ENCODE results near the gene AXIN1. TPM values are rescaled to one million over a fixed set of nuclear protein-coding genes. Genes with fewer than 3 reads are reported as not detected.

Gene AXIN1
- total and polyA plus RNA-seq, 9 donors = 3.7 to 27.2 (median 23.0) TPM

- no peaks in the 10 kb centered on the region for H3K36me3 ChIP-seq
- no peak overlapping the region for H3K4me3 ChIP-seq
- 89 to 91% (median 91%) methylated on average over 6 of the region's 6 CpGs for WGBS, 3 donors
- H3K9me3 ChIP-seq = no peaks in the 10 kb centered on the region
- no peaks in the 10 kb centered on the region for H3K27me3 ChIP-seq
- H3K4me1 ChIP-seq (ENCODE audit: insufficient read depth) = peaks cover 3% of the 10 kb centered on the region
- no peak for DNase-seq
- no peak for TF ChIP-seq CTCF (IDR thresholded peaks at IDR 0.05)
- no peak for TF ChIP-seq EP300 (IDR thresholded peaks at IDR 0.05)
- no peak for TF ChIP-seq POLR2A (IDR thresholded peaks at IDR 0.05)
- intact Hi-C loops (cut with DNase I) = no loop called here
- H3K27ac ChIP-seq = no peak overlapping the region
These were observed 51.3 kb downstream of the AXIN1 start for GRCh38 chr16:301235-301634.

GRCh38 chr16:297832-298231 lies 54.7 kb downstream of the AXIN1 start:
- Histone ChIP-seq H3K36me3 (no peaks in the 10 kb centered on the region), H3K9me3 (no peaks in the 10 kb centered on the region), H3K4me3 (no peak overlapping the region), H3K27ac (no peak overlapping the region), H3K27me3 (no peaks in the 10 kb centered on the region), H3K4me1 (ENCODE audit: insufficient read depth) (no peaks in the 10 kb centered on the region)
- WGBS, 3 donors = 90% methylated on average over 30 to 32 of the region's 32 CpGs
- intact Hi-C loops (cut with DNase I) = no loop called here
- no peak for DNase-seq
- TF ChIP-seq EP300 (IDR thresholded peaks at IDR 0.05) = no peak
- TF ChIP-seq CTCF (IDR thresholded peaks at IDR 0.05) = no peak
- TF ChIP-seq POLR2A (IDR thresholded peaks at IDR 0.05) = no peak

GRCh38 chr16:296806-297510 lies 55.6 kb downstream of the AXIN1 start:
- no peak overlapping the region for H3K4me3 ChIP-seq
- H3K9me3 ChIP-seq = no peaks in the 10 kb centered on the region
- H3K4me1 ChIP-seq (ENCODE audit: insufficient read depth) = no peaks in the 10 kb centered on the region
- no peaks in the 10 kb centered on the region for H3K27me3 ChIP-seq
- WGBS, 3 donors = 88 to 91% (median 90%) methylated on average over 36 to 37 of the region's 37 CpGs
- no peaks in the 10 kb centered on the region for H3K36me3 ChIP-seq
- no peak overlapping the region for H3K27ac ChIP-seq
- no peak for TF ChIP-seq EP300 (IDR thresholded peaks at IDR 0.05)
- TF ChIP-seq CTCF (IDR thresholded peaks at IDR 0.05) = no peak
- no peak for TF ChIP-seq POLR2A (IDR thresholded peaks at IDR 0.05)
- DNase-seq = no peak
- intact Hi-C loops (cut with DNase I) = no loop called here

- no peak for DNase-seq
- no peak for TF ChIP-seq CTCF (IDR thresholded peaks at IDR 0.05)
- no peak for TF ChIP-seq EP300 (IDR thresholded peaks at IDR 0.05)
- TF ChIP-seq POLR2A (IDR thresholded peaks at IDR 0.05) = no peak
- intact Hi-C loops (cut with DNase I) = no loop called here
- Histone ChIP-seq H3K36me3 (no peaks in the 10 kb centered on the region), H3K9me3 (no peaks in the 10 kb centered on the region), H3K4me1 (ENCODE audit: insufficient read depth) (no peaks in the 10 kb centered on the region), H3K27me3 (no peaks in the 10 kb centered on the region), H3K27ac (no peak overlapping the region), H3K4me3 (no peak overlapping the region)
- 92 to 95% (median 94%) methylated on average over 14 of the region's 14 CpGs for WGBS, 3 donors
These were observed 56.2 kb downstream of the AXIN1 start for GRCh38 chr16:296276-296675.
